ENCODE results near the gene VOPP1. TPM values are rescaled to one million over a fixed set of nuclear protein-coding genes. Genes with fewer than 3 reads are reported as not detected.

The VOPP1 gene
- total and polyA plus RNA-seq, 10 donors = 60.3 to 168 (median 144) TPM

DNA sequence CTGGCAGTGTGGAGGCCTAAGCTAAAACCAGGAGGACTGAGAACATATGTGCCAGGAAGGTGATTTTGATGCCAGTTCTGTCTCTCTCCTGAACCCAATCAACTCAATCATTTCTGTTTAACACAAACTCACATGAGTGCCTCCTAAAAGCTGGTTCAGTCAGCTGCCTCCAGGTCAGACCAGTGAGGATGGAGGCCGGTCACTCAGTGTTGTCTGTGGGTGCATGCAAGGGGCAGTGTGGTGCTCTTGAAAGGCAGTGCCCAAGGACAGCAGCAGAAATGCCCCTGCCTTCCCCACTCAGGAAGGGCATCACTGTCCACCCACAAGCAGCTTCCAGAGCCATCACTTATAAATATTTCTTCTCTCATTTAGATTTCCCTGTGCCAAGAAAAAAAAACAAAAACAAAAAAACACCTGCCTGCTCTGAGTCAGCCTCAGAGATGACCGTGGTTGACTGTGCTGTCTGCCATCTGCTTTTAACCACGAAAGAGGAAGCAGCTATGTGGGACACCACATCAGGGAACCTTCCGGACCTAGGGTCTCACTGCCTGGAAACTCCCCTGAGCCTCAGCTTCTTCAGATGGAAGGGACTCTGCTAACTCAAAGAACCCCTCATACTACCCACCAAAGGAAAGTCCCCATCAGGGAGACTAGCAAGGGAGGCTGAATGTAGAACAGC is 39.1 kb downstream of the VOPP1 start:
- H3K27ac ChIP-seq = peak overlapping the region; percentile 70 to 95 (median 88)
- no peaks in the 10 kb centered on the region for H3K36me3 ChIP-seq
- no peaks in the 10 kb centered on the region for H3K27me3 ChIP-seq (replicated peaks in 1 of 7)
- TF ChIP-seq, protein P1, sequence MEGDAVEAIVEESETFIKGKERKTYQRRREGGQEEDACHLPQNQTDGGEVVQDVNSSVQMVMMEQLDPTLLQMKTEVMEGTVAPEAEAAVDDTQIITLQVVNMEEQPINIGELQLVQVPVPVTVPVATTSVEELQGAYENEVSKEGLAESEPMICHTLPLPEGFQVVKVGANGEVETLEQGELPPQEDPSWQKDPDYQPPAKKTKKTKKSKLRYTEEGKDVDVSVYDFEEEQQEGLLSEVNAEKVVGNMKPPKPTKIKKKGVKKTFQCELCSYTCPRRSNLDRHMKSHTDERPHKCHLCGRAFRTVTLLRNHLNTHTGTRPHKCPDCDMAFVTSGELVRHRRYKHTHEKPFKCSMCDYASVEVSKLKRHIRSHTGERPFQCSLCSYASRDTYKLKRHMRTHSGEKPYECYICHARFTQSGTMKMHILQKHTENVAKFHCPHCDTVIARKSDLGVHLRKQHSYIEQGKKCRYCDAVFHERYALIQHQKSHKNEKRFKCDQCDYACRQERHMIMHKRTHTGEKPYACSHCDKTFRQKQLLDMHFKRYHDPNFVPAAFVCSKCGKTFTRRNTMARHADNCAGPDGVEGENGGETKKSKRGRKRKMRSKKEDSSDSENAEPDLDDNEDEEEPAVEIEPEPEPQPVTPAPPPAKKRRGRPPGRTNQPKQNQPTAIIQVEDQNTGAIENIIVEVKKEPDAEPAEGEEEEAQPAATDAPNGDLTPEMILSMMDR (IDR thresholded peaks at IDR 0.05 in 8 of 11, conservative IDR thresholded peaks at IDR 0.05 in 3 of 11) = no peak
- TF ChIP-seq POLR2AphosphoS5 (IDR thresholded peaks at IDR 0.05) = peak in 2 of 3 donors; percentile 68 to 95
- H3K4me1 ChIP-seq = peaks cover 46 to 100% (median 86%) of the 10 kb centered on the region in 6 donors
- peak overlapping the region in 3 of 8 donors; percentile 2 to 56 (median 10) for H3K4me3 ChIP-seq
- no peaks in the 10 kb centered on the region for H3K9me3 ChIP-seq
- intact Hi-C loops (cut with DNase I; ENCODE audit: low total_unique reads) = no loop called here
- DNase-seq = peak; percentile 85
- 29 to 41% (median 31%) methylated on average over 4 of the region's 4 CpGs for WGBS, 5 donors

DNA sequence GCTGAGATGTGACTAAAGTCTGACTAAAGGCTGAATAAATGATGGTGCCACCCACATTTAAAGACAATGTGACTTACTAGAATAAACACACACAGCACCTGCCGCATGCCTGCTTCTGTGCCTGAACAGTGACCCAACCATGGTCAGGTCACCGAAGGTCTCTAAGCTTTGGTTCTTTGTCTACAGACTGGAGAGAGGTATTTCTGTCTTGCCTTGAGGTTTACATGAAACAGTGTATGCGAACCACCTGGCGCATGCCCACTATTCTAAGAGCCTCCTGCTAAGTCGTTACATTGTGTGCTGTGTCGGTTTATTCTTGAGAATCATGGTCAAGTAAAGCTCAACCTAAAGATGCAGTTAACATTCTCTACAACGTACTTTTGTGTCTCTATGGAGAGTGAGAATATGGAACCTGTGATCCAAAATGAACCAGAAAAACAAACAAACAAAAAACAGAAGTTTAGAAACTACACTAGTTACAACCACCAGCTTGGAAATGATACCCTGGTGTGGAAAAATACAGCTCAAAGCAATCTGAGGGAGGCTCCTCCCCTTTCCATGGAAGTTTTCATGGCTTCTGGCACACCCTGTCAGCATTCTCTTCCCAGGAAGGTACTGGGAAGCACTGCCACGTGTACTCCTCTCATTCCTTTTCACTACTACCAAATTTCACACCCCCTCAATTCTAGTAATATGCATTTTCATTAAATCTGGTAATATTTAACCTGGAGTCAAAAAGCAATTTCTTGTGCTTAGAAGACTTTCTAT is 40.0 kb downstream of the VOPP1 start:
- no peaks in the 10 kb centered on the region for H3K27me3 ChIP-seq (replicated peaks in 1 of 7)
- no peaks in the 10 kb centered on the region for H3K36me3 ChIP-seq
- H3K27ac ChIP-seq = peak overlapping the region; percentile 20 to 95 (median 88)
- no peaks in the 10 kb centered on the region for H3K9me3 ChIP-seq
- intact Hi-C loops (cut with DNase I; ENCODE audit: low total_unique reads) = no loop called here
- peak overlapping the region in 1 of 8 donors; percentile 56 for H3K4me3 ChIP-seq
- 65 to 78% (median 73%) methylated on average over 8 of the region's 8 CpGs for WGBS, 5 donors
- DNase-seq = no peak
- H3K4me1 ChIP-seq = peaks cover 46 to 100% (median 86%) of the 10 kb centered on the region in 6 donors
- TF ChIP-seq, protein P1 (IDR thresholded peaks at IDR 0.05 in 8 of 11, conservative IDR thresholded peaks at IDR 0.05 in 3 of 11) = no peak
- TF ChIP-seq POLR2A (IDR thresholded peaks at IDR 0.05) (no peak), POLR2AphosphoS5 (IDR thresholded peaks at IDR 0.05) (peak in 1 of 3 donors; percentile 37)

DNA sequence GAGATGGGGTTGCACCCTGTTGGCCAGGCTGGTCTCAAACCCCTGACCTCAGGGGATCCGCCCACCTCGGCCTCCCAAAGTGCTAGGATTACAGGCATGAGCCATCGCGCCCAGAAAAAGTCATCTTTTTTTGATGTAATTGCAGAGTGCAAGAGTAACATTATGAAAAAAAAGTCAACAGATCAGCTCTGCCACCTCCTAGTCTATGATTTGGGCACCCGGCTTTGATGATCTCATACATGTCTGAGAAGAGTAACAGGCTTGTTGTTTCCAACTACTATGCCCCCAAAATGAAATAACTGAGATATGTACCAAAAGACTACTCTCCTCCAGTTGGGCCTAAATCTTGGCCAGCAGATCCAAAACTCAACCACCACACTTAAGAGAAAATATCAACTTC is 40.8 kb downstream of the VOPP1 start:
- DNase-seq = no peak
- TF ChIP-seq POLR2A (IDR thresholded peaks at IDR 0.05) (no peak), POLR2AphosphoS5 (IDR thresholded peaks at IDR 0.05) (no peak)
- TF ChIP-seq, protein P1 (IDR thresholded peaks at IDR 0.05 in 8 of 11, conservative IDR thresholded peaks at IDR 0.05 in 3 of 11) = no peak
- WGBS, 5 donors = 94 to 98% (median 96%) methylated on average over 5 of the region's 5 CpGs
- Histone ChIP-seq H3K27me3 (replicated peaks in 1 of 7) (no peaks in the 10 kb centered on the region), H3K27ac (peak overlapping the region in 6 of 8 donors; percentile 79 to 95 (median 90)), H3K9me3 (no peaks in the 10 kb centered on the region), H3K36me3 (no peaks in the 10 kb centered on the region), H3K4me3 (no peak overlapping the region), H3K4me1 (peaks cover 45 to 100% (median 86%) of the 10 kb centered on the region in 6 donors)
- intact Hi-C loops (cut with DNase I; ENCODE audit: low total_unique reads) = no loop called here

DNA sequence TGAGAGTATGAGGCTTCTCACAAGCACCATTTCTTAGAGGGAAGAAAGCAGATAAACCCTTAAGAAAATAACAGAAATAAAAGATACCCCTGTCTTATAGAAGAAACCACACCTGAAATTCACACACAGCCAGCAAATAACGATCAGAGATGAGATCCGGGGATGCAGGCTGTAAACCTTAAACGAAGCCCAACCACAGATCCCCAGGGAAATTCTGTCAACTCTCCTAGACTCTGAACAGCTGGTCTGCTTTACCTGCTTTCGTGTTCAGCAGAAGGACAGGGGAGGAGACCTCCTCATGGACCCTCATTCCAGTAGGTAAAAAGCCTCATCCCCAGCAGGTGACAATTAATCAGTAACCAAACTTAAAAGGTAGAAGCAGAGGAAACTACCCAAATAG is 45.0 kb downstream of the VOPP1 start:
- H3K27me3 ChIP-seq (replicated peaks in 1 of 7) = no peaks in the 10 kb centered on the region
- H3K9me3 ChIP-seq = no peaks in the 10 kb centered on the region
- peaks cover 0 to 6% (median 0%) of the 10 kb centered on the region in 6 donors for H3K36me3 ChIP-seq
- intact Hi-C loops (cut with DNase I; ENCODE audit: low total_unique reads) = no loop called here
- DNase-seq = no peak
- 52 to 72% (median 65%) methylated on average over 4 of the region's 4 CpGs for WGBS, 5 donors
- H3K27ac ChIP-seq = peak overlapping the region in 4 of 8 donors; percentile 10 to 77 (median 64)
- H3K4me3 ChIP-seq = no peak overlapping the region
- peaks cover 9 to 100% (median 74%) of the 10 kb centered on the region in 6 donors for H3K4me1 ChIP-seq
- TF ChIP-seq, protein P1 (IDR thresholded peaks at IDR 0.05 in 8 of 11, conservative IDR thresholded peaks at IDR 0.05 in 3 of 11) = no peak
- TF ChIP-seq POLR2AphosphoS5 (IDR thresholded peaks at IDR 0.05) = no peak

Measured in spleen (tissue), 11 donors.